HTERT RPE-1 (cell line): ENCODE measurements around the gene ZNF224.

Experiments
- in situ Hi-C: fragments of 300-500 bp; cut with MboI; formaldehyde crosslinking; loops from 4 replicates; pipeline ENCODE4 v1.14.3; 2020; ENCODE audit warnings: low sequenced_read_pairs

Gene ZNF224

GRCh38 chr19:44093931-44094765 lies at the start of gene ZNF224:
Gene ZNF224, plus strand, starts transcription at chr19:44094361. Its CDS starts 3,513 bp downstream, at chr19:44097874.
- in situ Hi-C loops = no loop called here

GRCh38 chr19:44050740-44051649 lies 43.2 kb upstream of the ZNF224 start:
- in situ Hi-C loops = no loop called here

- in situ Hi-C loops = no loop called here
These were observed 42.3 kb upstream of the ZNF224 start, which contains the start of gene ZNF223 for GRCh38 chr19:44051650-44052402. Gene ZNF223, plus strand, starts transcription at chr19:44052036. Its CDS starts 3,141 bp downstream, at chr19:44055177.

GRCh38 chr19:44055870-44056269 lies 38.3 kb upstream of the ZNF224 start:
- in situ Hi-C loops = no loop called here

- in situ Hi-C loops = no loop called here
These were observed 34.9 kb upstream of the ZNF224 start for GRCh38 chr19:44059229-44059628.

GRCh38 chr19:44061038-44061437 lies 33.1 kb upstream of the ZNF224 start:
- in situ Hi-C loops = no loop called here

- in situ Hi-C loops = no loop called here
These were observed 27.9 kb upstream of the ZNF224 start for GRCh38 chr19:44066305-44066704.

- in situ Hi-C loops = no loop called here
These were observed 24.7 kb upstream of the ZNF224 start for GRCh38 chr19:44069415-44069814.

- in situ Hi-C loops = no loop called here
These were observed 22.2 kb upstream of the ZNF224 start, which contains the start of gene ZNF284 for GRCh38 chr19:44071824-44072542. Gene ZNF284, plus strand, starts transcription at chr19:44072159. Its CDS starts 4,231 bp downstream, at chr19:44076390.

- in situ Hi-C loops = no loop called here
These were observed 21.4 kb upstream of the ZNF224 start for GRCh38 chr19:44072543-44073401.

- in situ Hi-C loops = no loop called here
These were observed 17.8 kb upstream of the ZNF224 start for GRCh38 chr19:44076325-44076724.

GRCh38 chr19:44092108-44092507 lies 2.1 kb upstream of the ZNF224 start:
- in situ Hi-C loops = no loop called here

- in situ Hi-C loops = no loop called here
These were observed 13.6 kb downstream of the ZNF224 start for GRCh38 chr19:44107751-44108150.

- in situ Hi-C loops = no loop called here
These were observed 15.3 kb downstream of the ZNF224 start for GRCh38 chr19:44109458-44109857.

- in situ Hi-C loops = no loop called here
These were observed 17.8 kb downstream of the ZNF224 start for GRCh38 chr19:44111910-44112463.

- in situ Hi-C loops = no loop called here
These were observed 18.6 kb downstream of the ZNF224 start for GRCh38 chr19:44112802-44113137.

- in situ Hi-C loops = no loop called here
These were observed 19.1 kb downstream of the ZNF224 start, which contains the start of gene ZNF225 for GRCh38 chr19:44113138-44113783. Gene ZNF225, plus strand, starts transcription at chr19:44113399. Its CDS starts 2,429 bp downstream, at chr19:44115828.

GRCh38 chr19:44113784-44114390 lies 19.7 kb downstream of the ZNF224 start:
- in situ Hi-C loops = no loop called here
